Measurements from ENCODE around the gene CTSD.

Gene CTSD

DNA sequence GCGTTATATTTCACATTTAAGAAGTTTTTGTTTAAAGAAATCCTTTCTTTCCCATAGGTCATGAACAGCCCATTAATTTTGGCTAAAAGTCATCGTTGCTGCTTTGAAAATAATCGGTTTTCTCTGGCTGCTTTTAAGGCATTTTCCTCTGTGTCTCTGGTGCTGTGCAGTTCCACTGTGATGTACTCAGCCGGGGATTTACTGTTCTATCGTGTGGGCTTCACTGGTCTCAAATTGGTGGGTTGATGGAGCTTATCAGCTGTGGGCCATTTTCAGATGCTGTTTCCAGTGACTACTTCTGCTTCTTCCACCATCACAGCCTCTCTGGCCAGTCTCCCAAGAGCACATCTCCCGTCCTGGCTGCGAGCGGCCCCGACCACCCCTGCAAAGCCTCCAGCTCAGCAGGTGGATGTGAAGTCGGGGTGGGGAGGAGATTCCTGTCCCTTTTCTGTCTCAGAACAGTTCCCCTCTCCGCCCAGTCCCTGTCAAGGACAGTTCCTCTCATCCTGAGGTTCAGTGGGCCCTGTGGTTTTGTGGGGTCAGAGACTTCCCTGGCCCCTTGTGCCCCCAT, 33.6 kb downstream of the CTSD start:
- Histone ChIP-seq H4K12ac (ENCODE audit: low read depth, low read length) (no peak overlapping the region), H3K79me1 (ENCODE audit: low read length) (no peaks in the 10 kb centered on the region), H3K18ac (ENCODE audit: low read length) (no peak overlapping the region), H3K4ac (ENCODE audit: low read depth, low read length) (no peak overlapping the region), H4K8ac (ENCODE audit: low read depth, low read length) (no peak overlapping the region), H4K91ac (ENCODE audit: low read depth, low read length) (no peak overlapping the region), H2BK5ac (ENCODE audit: low read depth, low read length, poor library complexity) (no peak overlapping the region), H3K23ac (ENCODE audit: low read length) (no peak overlapping the region), H3K4me2 (ENCODE audit: low read length) (no peak overlapping the region), H3K79me2 (ENCODE audit: control insufficient read depth, insufficient read depth, low read length, poor library complexity) (no peaks in the 10 kb centered on the region), H3K36me3 (ENCODE audit: control insufficient read depth in 1 of 2, insufficient read depth in 2 of 2, low read length in 2 of 2) (no peaks in the 10 kb centered on the region), H3K9ac (ENCODE audit: low read length) (no peak overlapping the region), H3K27ac (ENCODE audit: low read depth, low read length) (no peak overlapping the region), H3K4me1 (ENCODE audit: control insufficient read depth in 1 of 2, insufficient read depth in 2 of 2, low read length in 2 of 2) (no peaks in the 10 kb centered on the region), H3K14ac (ENCODE audit: low read length) (no peak overlapping the region), H2BK120ac (ENCODE audit: insufficient read depth, low read length, poor library complexity) (no peak overlapping the region), H2BK12ac (ENCODE audit: low read length) (no peak overlapping the region), H3K9me3 (ENCODE audit: insufficient read depth, low read depth, low read length) (peaks cover 16% of the 10 kb centered on the region), H2AK5ac (ENCODE audit: low read length) (no peak overlapping the region), H2AFZ (ENCODE audit: insufficient read depth, low read length, poor library complexity) (no peak overlapping the region), H3K27me3 (ENCODE audit: insufficient read depth, low read length) (no peaks in the 10 kb centered on the region), H3K4me3 (ENCODE audit: low read depth, low read length) (no peak overlapping the region)
- no peak for DNase-seq
- WGBS (ENCODE audit: extremely low coverage, insufficient coverage, insufficient read length) = no CpG with 5 or more reads among the region's 11 CpGs

- Histone ChIP-seq H2AK5ac (ENCODE audit: low read length) (no peak overlapping the region), H3K4me1 (ENCODE audit: control insufficient read depth in 1 of 2, insufficient read depth in 2 of 2, low read length in 2 of 2) (no peaks in the 10 kb centered on the region), H2BK12ac (ENCODE audit: low read length) (no peak overlapping the region), H2BK120ac (ENCODE audit: insufficient read depth, low read length, poor library complexity) (no peak overlapping the region), H3K27ac (ENCODE audit: low read depth, low read length) (no peak overlapping the region), H3K36me3 (ENCODE audit: control insufficient read depth in 1 of 2, insufficient read depth in 2 of 2, low read length in 2 of 2) (no peaks in the 10 kb centered on the region), H3K18ac (ENCODE audit: low read length) (no peak overlapping the region), H3K23ac (ENCODE audit: low read length) (no peak overlapping the region), H3K4me2 (ENCODE audit: low read length) (no peak overlapping the region), H3K27me3 (ENCODE audit: insufficient read depth, low read length) (no peaks in the 10 kb centered on the region), H3K9ac (ENCODE audit: low read length) (no peak overlapping the region), H3K14ac (ENCODE audit: low read length) (no peak overlapping the region), H3K9me3 (ENCODE audit: insufficient read depth, low read depth, low read length) (peaks cover 14% of the 10 kb centered on the region), H3K4ac (ENCODE audit: low read depth, low read length) (no peak overlapping the region), H3K79me1 (ENCODE audit: low read length) (no peaks in the 10 kb centered on the region), H2AFZ (ENCODE audit: insufficient read depth, low read length, poor library complexity) (no peak overlapping the region), H4K12ac (ENCODE audit: low read depth, low read length) (no peak overlapping the region), H4K91ac (ENCODE audit: low read depth, low read length) (no peak overlapping the region), H3K4me3 (ENCODE audit: low read depth, low read length) (no peak overlapping the region), H2BK5ac (ENCODE audit: low read depth, low read length, poor library complexity) (no peak overlapping the region), H3K79me2 (ENCODE audit: control insufficient read depth, insufficient read depth, low read length, poor library complexity) (no peaks in the 10 kb centered on the region), H4K8ac (ENCODE audit: low read depth, low read length) (no peak overlapping the region)
- no CpG with 5 or more reads among the region's 9 CpGs for WGBS (ENCODE audit: extremely low coverage, insufficient coverage, insufficient read length)
- no peak for DNase-seq
Observed at GRCh38 chr11:1729692-1730011, 34.1 kb downstream of the CTSD start.

GRCh38 chr11:1728931-1729691, 34.6 kb downstream of the CTSD start:
- no peak overlapping the region for H2AK5ac ChIP-seq (ENCODE audit: low read length)
- no peak overlapping the region for H4K12ac ChIP-seq (ENCODE audit: low read depth, low read length)
- H3K9ac ChIP-seq (ENCODE audit: low read length) = no peak overlapping the region
- no peak overlapping the region for H3K4me3 ChIP-seq (ENCODE audit: low read depth, low read length)
- H4K91ac ChIP-seq (ENCODE audit: low read depth, low read length) = no peak overlapping the region
- H3K79me2 ChIP-seq (ENCODE audit: control insufficient read depth, insufficient read depth, low read length, poor library complexity) = no peaks in the 10 kb centered on the region
- H3K4ac ChIP-seq (ENCODE audit: low read depth, low read length) = no peak overlapping the region
- DNase-seq = no peak
- H3K9me3 ChIP-seq (ENCODE audit: insufficient read depth, low read depth, low read length) = peaks cover 12% of the 10 kb centered on the region
- no peaks in the 10 kb centered on the region for H3K79me1 ChIP-seq (ENCODE audit: low read length)
- no peak overlapping the region for H3K14ac ChIP-seq (ENCODE audit: low read length)
- no peaks in the 10 kb centered on the region for H3K27me3 ChIP-seq (ENCODE audit: insufficient read depth, low read length)
- H3K27ac ChIP-seq (ENCODE audit: low read depth, low read length) = no peak overlapping the region
- no peak overlapping the region for H3K4me2 ChIP-seq (ENCODE audit: low read length)
- H3K18ac ChIP-seq (ENCODE audit: low read length) = no peak overlapping the region
- H3K36me3 ChIP-seq (ENCODE audit: control insufficient read depth in 1 of 2, insufficient read depth in 2 of 2, low read length in 2 of 2) = no peaks in the 10 kb centered on the region
- no peak overlapping the region for H2BK120ac ChIP-seq (ENCODE audit: insufficient read depth, low read length, poor library complexity)
- H4K8ac ChIP-seq (ENCODE audit: low read depth, low read length) = no peak overlapping the region
- no peaks in the 10 kb centered on the region for H3K4me1 ChIP-seq (ENCODE audit: control insufficient read depth in 1 of 2, insufficient read depth in 2 of 2, low read length in 2 of 2)
- H2AFZ ChIP-seq (ENCODE audit: insufficient read depth, low read length, poor library complexity) = no peak overlapping the region
- H3K23ac ChIP-seq (ENCODE audit: low read length) = no peak overlapping the region
- no peak overlapping the region for H2BK12ac ChIP-seq (ENCODE audit: low read length)
- no CpG with 5 or more reads among the region's 25 CpGs for WGBS (ENCODE audit: extremely low coverage, insufficient coverage, insufficient read length)
- H2BK5ac ChIP-seq (ENCODE audit: low read depth, low read length, poor library complexity) = no peak overlapping the region

DNA sequence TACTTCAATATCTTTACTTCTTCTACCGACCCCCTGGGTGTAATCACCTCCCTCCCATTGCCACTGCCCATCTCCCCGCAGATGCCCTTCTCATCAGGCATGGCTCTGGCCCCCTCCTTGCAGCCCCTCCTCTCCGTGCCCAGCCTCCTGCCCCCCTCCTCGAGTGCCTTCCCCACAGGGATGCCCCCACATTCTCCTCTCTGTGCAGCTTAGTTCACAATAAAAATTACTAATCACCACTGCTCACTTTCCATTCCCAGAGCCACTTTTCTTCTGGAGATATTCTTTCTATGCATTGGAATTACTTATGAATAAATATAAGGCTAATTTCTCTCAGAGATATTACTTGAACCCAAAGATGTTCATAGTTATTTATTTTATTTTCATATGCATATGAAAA, 35.4 kb downstream of the CTSD start:
- H3K9ac ChIP-seq (ENCODE audit: low read length) = no peak overlapping the region
- H3K4ac ChIP-seq (ENCODE audit: low read depth, low read length) = no peak overlapping the region
- H2BK120ac ChIP-seq (ENCODE audit: insufficient read depth, low read length, poor library complexity) = no peak overlapping the region
- H3K18ac ChIP-seq (ENCODE audit: low read length) = no peak overlapping the region
- H3K23ac ChIP-seq (ENCODE audit: low read length) = no peak overlapping the region
- H4K91ac ChIP-seq (ENCODE audit: low read depth, low read length) = no peak overlapping the region
- H3K36me3 ChIP-seq (ENCODE audit: control insufficient read depth in 1 of 2, insufficient read depth in 2 of 2, low read length in 2 of 2) = no peaks in the 10 kb centered on the region
- no peak overlapping the region for H4K8ac ChIP-seq (ENCODE audit: low read depth, low read length)
- H3K4me3 ChIP-seq (ENCODE audit: low read depth, low read length) = no peak overlapping the region
- no CpG with 5 or more reads among the region's 4 CpGs for WGBS (ENCODE audit: extremely low coverage, insufficient coverage, insufficient read length)
- no peak overlapping the region for H3K4me2 ChIP-seq (ENCODE audit: low read length)
- H3K9me3 ChIP-seq (ENCODE audit: insufficient read depth, low read depth, low read length) = peaks cover 12% of the 10 kb centered on the region
- H2BK12ac ChIP-seq (ENCODE audit: low read length) = no peak overlapping the region
- no peaks in the 10 kb centered on the region for H3K79me1 ChIP-seq (ENCODE audit: low read length)
- H3K4me1 ChIP-seq (ENCODE audit: control insufficient read depth in 1 of 2, insufficient read depth in 2 of 2, low read length in 2 of 2) = no peaks in the 10 kb centered on the region
- H3K14ac ChIP-seq (ENCODE audit: low read length) = no peak overlapping the region
- no peak for DNase-seq
- H4K12ac ChIP-seq (ENCODE audit: low read depth, low read length) = no peak overlapping the region
- H3K27ac ChIP-seq (ENCODE audit: low read depth, low read length) = no peak overlapping the region
- no peak overlapping the region for H2AFZ ChIP-seq (ENCODE audit: insufficient read depth, low read length, poor library complexity)
- no peak overlapping the region for H2BK5ac ChIP-seq (ENCODE audit: low read depth, low read length, poor library complexity)
- H3K79me2 ChIP-seq (ENCODE audit: control insufficient read depth, insufficient read depth, low read length, poor library complexity) = no peaks in the 10 kb centered on the region
- no peak overlapping the region for H2AK5ac ChIP-seq (ENCODE audit: low read length)
- H3K27me3 ChIP-seq (ENCODE audit: insufficient read depth, low read length) = no peaks in the 10 kb centered on the region
